Measurements from ENCODE around the gene TMEM184B.

GRCh38 chr22:38251341-38251692 is 21.5 kb downstream of the TMEM184B start:
- TF ChIP-seq CTCF (IDR thresholded peaks at IDR 0.05; ENCODE audit: control extremely low read depth in 1 of 3, insufficient read depth in 1 of 3, low read depth in 1 of 3, low read length in 3 of 3): no peak
- no peak for TF ChIP-seq JUND (IDR thresholded peaks at IDR 0.05; ENCODE audit: low read length)
- TF ChIP-seq EP300 (IDR thresholded peaks at IDR 0.05; ENCODE audit: borderline replicate concordance in 1 of 2, low read depth in 2 of 2, low read length in 2 of 2): no peak
- TF ChIP-seq, protein P1, sequence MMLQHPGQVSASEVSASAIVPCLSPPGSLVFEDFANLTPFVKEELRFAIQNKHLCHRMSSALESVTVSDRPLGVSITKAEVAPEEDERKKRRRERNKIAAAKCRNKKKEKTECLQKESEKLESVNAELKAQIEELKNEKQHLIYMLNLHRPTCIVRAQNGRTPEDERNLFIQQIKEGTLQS (IDR thresholded peaks at IDR 0.05; ENCODE audit: insufficient read depth, low read depth, low read length): no peak
- no peak for TF ChIP-seq RAD21 (IDR thresholded peaks at IDR 0.05 in 1 of 2, conservative IDR thresholded peaks at IDR 0.05 in 1 of 2; ENCODE audit: low read depth in 2 of 2, low read length in 2 of 2)
- TF ChIP-seq KDM5A (IDR thresholded peaks at IDR 0.05; ENCODE audit: low read length): no peak
- no peak for TF ChIP-seq HDAC6 (IDR thresholded peaks at IDR 0.05; ENCODE audit: low read depth, low read length)
- TF ChIP-seq SRF (IDR thresholded peaks at IDR 0.05; ENCODE audit: low read depth, low read length): no peak
- no peak for TF ChIP-seq CREB1 (IDR thresholded peaks at IDR 0.05)
